HepG2 (cell line): ENCODE measurements around the gene SHROOM2. TPM values are rescaled to one million over a fixed set of nuclear protein-coding genes. Genes with fewer than 3 reads are reported as not detected.

ENCODE experiments used
- ATAC-seq: fragments of 200-7000 bp; cut with Tn5 transposase; 3 replicates; pipeline ENCODE4 v1.9.1; 2020; ENCODE audit warnings: mild to moderate bottlenecking, moderate library complexity
- BruUV-seq: library from RNA; stranded (reverse); fragments of 400-500 nt; replicated peaks from 2 replicates; lab custom pipeline; 2021; lab: Mats Ljungman, UMichigan
- CTCF ChIA-PET: fragments of 300-600 bp; formaldehyde crosslinking; extraction: SDS; loops from one replicate; lab custom pipeline; 2021; ENCODE audit warnings: low total read pairs, inconsistent platforms, low intra/inter-chr PET ratio; lab: Yijun Ruan, JAX
- POLR2A ChIA-PET: fragments of 350-600 bp; sonication (Branson Sonifier 250); formaldehyde crosslinking; loops from one replicate; lab custom pipeline; 2020; ENCODE audit warnings: antibody characterized with exemption, inconsistent platforms; lab: Yijun Ruan, JAX
- DNase-seq: peaks from one replicate; pipeline ENCODE4 v3.0.0-alpha.2; 2015; ENCODE audit warnings: low spot score
- FAIRE-seq: peaks from 3 replicates; lab custom pipeline; 2011; peaks lifted over from hg19 to GRCh38; lab: Jason Lieb, UNC
- H2AFZ ChIP-seq: one replicate; pipeline ENCODE4 v1.6.1; 2011; ENCODE audit warnings: low read length, inconsistent platforms
- H3K27ac ChIP-seq: fragments of 300-600 bp; 3 replicates; pipeline ENCODE4 v1.8.0; 2011; ENCODE audit warnings: mixed run types, mild to moderate bottlenecking, mixed read lengths, low read length, inconsistent platforms; ENCODE audit not compliant: insufficient read depth; ENCODE audit errors: extremely low read length
- H3K27me3 ChIP-seq, 2 experiments: fragments of 200-600 bp in 1 of 2; 2 replicates in 1 of 2; 3 replicates in 1 of 2; pipeline versions ENCODE4 v1.6.0 to v1.8.0; 2011; ENCODE audit warnings: low read length in 2 of 2, mild to moderate bottlenecking in 2 of 2, moderate library complexity in 2 of 2, inconsistent platforms in 1 of 2; ENCODE audit not compliant: insufficient read depth in 2 of 2, control insufficient read depth in 1 of 2
- H3K36me3 ChIP-seq, 2 experiments: fragments of 200-600 bp in 1 of 2; replicated peaks in 1 of 2; 2 replicates in 1 of 2; 3 replicates in 1 of 2; pipeline versions ENCODE4 v1.5.1 to v1.8.0; 2011; ENCODE audit warnings: low read length in 2 of 2, inconsistent platforms in 1 of 2; ENCODE audit not compliant: insufficient read depth in 2 of 2, control insufficient read depth in 1 of 2
- H3K4me1 ChIP-seq: 2 replicates; pipeline ENCODE4 v1.5.1; 2012; ENCODE audit warnings: low read length, inconsistent platforms; ENCODE audit not compliant: insufficient read depth
- H3K4me2 ChIP-seq: 2 replicates; pipeline ENCODE4 v1.6.0; 2011; ENCODE audit warnings: low read depth, low read length, inconsistent platforms
- H3K4me3 ChIP-seq, 3 experiments: fragments of 200-600 bp in 1 of 3; sonication (generic), shearing (Covaris generic) in 1 of 3; replicated peaks in 1 of 3; 2 replicates each; pipeline ENCODE4 v1.5.1; 2011 to 2016; ENCODE audit warnings: low read length in 3 of 3, inconsistent platforms in 2 of 3, low read depth in 2 of 3, mild to moderate bottlenecking in 2 of 3, control low read depth in 1 of 3, mixed read lengths in 1 of 3; ENCODE audit not compliant: insufficient read depth in 1 of 3
- H3K79me2 ChIP-seq: one replicate; pipeline ENCODE4 v1.6.1; 2011; ENCODE audit warnings: low read length, inconsistent platforms; ENCODE audit not compliant: insufficient read depth
- H3K9ac ChIP-seq: 2 replicates; pipeline ENCODE4 v1.6.0; 2011; ENCODE audit warnings: mild to moderate bottlenecking, low read depth, low read length, inconsistent platforms; ENCODE audit not compliant: insufficient read depth
- H3K9me3 ChIP-seq: 2 replicates; pipeline ENCODE4 v1.5.1; 2012; ENCODE audit warnings: mild to moderate bottlenecking, low read length
- H4K20me1 ChIP-seq: 2 replicates; pipeline ENCODE4 v1.6.0; 2011; ENCODE audit warnings: inconsistent platforms, mild to moderate bottlenecking, low read length, moderate library complexity; ENCODE audit not compliant: insufficient read depth
- BHLHE40 ChIP-seq: IDR thresholded peaks from 2 replicates; pipeline ENCODE4 v1.6.1; 2011; ENCODE audit warnings: low read length, improper control_type of control experiment
- NFKB2 ChIP-seq: sonication (generic); formaldehyde crosslinking; IDR thresholded peaks from 2 replicates; pipeline ENCODE4 v1.4.0; 2020; ENCODE audit warnings: missing genetic modification reagents, borderline replicate concordance
- SKI ChIP-seq: fragments of 450-650 bp; IDR thresholded peaks from one replicate; pipeline ENCODE4 v1.6.1; 2018; ENCODE audit warnings: mild to moderate bottlenecking; ENCODE audit not compliant: partially characterized antibody
- YY1 ChIP-seq: IDR thresholded peaks from 2 replicates; pipeline ENCODE4 v1.6.1; 2011; ENCODE audit warnings: low read length, low read depth, moderate library complexity, mild to moderate bottlenecking; ENCODE audit not compliant: insufficient read depth, insufficient replicate concordance
- ZFY ChIP-seq: sonication (generic); formaldehyde crosslinking; IDR thresholded peaks from 2 replicates; pipeline ENCODE4 v1.4.0; 2020; ENCODE audit warnings: missing genetic modification reagents
- ZNF546 ChIP-seq: sonication (generic); formaldehyde crosslinking; conservative IDR thresholded peaks from 2 replicates; pipeline ENCODE4 v1.8.1; 2023; ENCODE audit warnings: mild to moderate bottlenecking, missing genetic modification reagents
- ZNF572 ChIP-seq: sonication (generic); formaldehyde crosslinking; IDR thresholded peaks from 2 replicates; pipeline ENCODE4 v1.5.1; 2020; ENCODE audit warnings: mild to moderate bottlenecking, missing genetic modification reagents
- ZNF577 ChIP-seq: sonication (generic); formaldehyde crosslinking; IDR thresholded peaks from 2 replicates; pipeline ENCODE4 v1.4.0; 2020; ENCODE audit warnings: mild to moderate bottlenecking, low read depth, missing genetic modification reagents, borderline replicate concordance
- ZNF609 ChIP-seq: sonication (generic); formaldehyde crosslinking; IDR thresholded peaks from 2 replicates; pipeline ENCODE4 v1.4.0; 2020; ENCODE audit warnings: mild to moderate bottlenecking, missing genetic modification reagents, borderline replicate concordance
- ZNF780A ChIP-seq: sonication (generic); formaldehyde crosslinking; IDR thresholded peaks from 2 replicates; pipeline ENCODE4 v1.8.0; 2022; ENCODE audit warnings: mild to moderate bottlenecking, missing genetic modification reagents, moderate library complexity
- WGBS: methylation state at CpG from one replicate; pipeline ENCODE4 v1.1.6; 2017; ENCODE audit warnings: low lambda C conversion rate; 5-methylcytosine and 5-hydroxymethylcytosine counted together
- in situ Hi-C: cut with HindIII; loops from 2 replicates; pipeline ENCODE4 v1.10.0; 2017; ENCODE audit warnings: low pct_unique_long_range_greater_than_20kb; ENCODE audit not compliant: extremely low pct_ligation_motif_present
- intact Hi-C: fragments of 100-400 bp; cut with micrococcal nuclease; formaldehyde crosslinking; loops from one replicate; pipeline ENCODE4 v1.10.0; 2022; ENCODE audit not compliant: unreplicated experiment
- polyA plus RNA-seq, 8 experiments: library from polyadenylated mRNA; depleted of rRNA in 3 of 8; stranded (reverse) in 7 of 8; unstranded in 1 of 8; fragments of >200 nt; fragmentation: Illumina TruSeq in 4 of 8; extraction: Trizol in 4 of 8; gene quantifications; 2 replicates each; pipeline versions ENCODE4 v1.2.1 to v1.2.3, GENCODE V29; 2011 to 2016; ENCODE audit warnings: low read depth in 4 of 8, missing spikeins in 1 of 8, mixed read lengths in 1 of 8; ENCODE audit not compliant: insufficient read depth in 1 of 8
- total RNA-seq, 5 experiments: library from RNA; depleted of rRNA; stranded (reverse); fragments of >200 nt; fragmentation: Illumina TruSeq; extraction: Trizol; gene quantifications; 2 replicates each; pipeline ENCODE4 v1.2.3, GENCODE V29; 2016; ENCODE audit warnings: low read depth in 1 of 5
- TF ChIP-seq, protein P1 (sequence below): sonication (generic); formaldehyde crosslinking; IDR thresholded peaks from 2 replicates; pipeline ENCODE4 v1.5.0; 2020; ENCODE audit warnings: missing genetic modification reagents

The SHROOM2 gene
- total and polyA plus RNA-seq, 2 of the 13 experiments (the other 11 are each of a cell fraction or from before 2014, with no cell fraction given) = 0.92 to 1.4 TPM

- no peak overlapping the region for H2AFZ ChIP-seq
- no peaks in the 10 kb centered on the region for H3K79me2 ChIP-seq
- POLR2A ChIA-PET = interaction anchor here (1.0 kb wide), 1 partner anchor 12 kb away, joined by 3 read pairs; the partner anchor contains the start of gene SHROOM2
- in situ Hi-C loops = no loop called here
- H3K9me3 ChIP-seq = peaks cover 5% of the 10 kb centered on the region; the same call in 1 of the 2 replicates
- H3K4me2 ChIP-seq = peak overlapping the region; percentile 18; the same call in 1 of the 2 replicates
- CTCF ChIA-PET = no interaction called here
- DNase-seq (no peak), FAIRE-seq (peak; percentile 74), ATAC-seq (peak; percentile 74)
- H3K4me3 ChIP-seq = no peak overlapping the region
- H3K27me3 ChIP-seq = no peaks in the 10 kb centered on the region
- no peaks in the 10 kb centered on the region for H4K20me1 ChIP-seq
- TF ChIP-seq SKI (no peak), NFKB2 (CRISPR knock-in tag) (no peak), ZNF572 (CRISPR knock-in tag) (no peak)
- TF ChIP-seq, all 625 proteins: peak for 0
- intact Hi-C loops = no loop called here
- H3K36me3 ChIP-seq = no peaks in the 10 kb centered on the region
- no TSS peak for BruUV-seq
- 70% methylated on average over 11 of the region's 11 CpGs for WGBS
- no peak overlapping the region for H3K9ac ChIP-seq
- 0 out of 2 replicates have a peak, but pooled peaks cover 8% of the 10 kb centered on the region for H3K4me1 ChIP-seq
- H3K27ac ChIP-seq = no peak overlapping the region
Measured at GRCh38 chrX:9797384-9798360, 11.4 kb downstream of the SHROOM2 start.

- Histone ChIP-seq H2AFZ (no peak overlapping the region), H3K4me3 (no peak overlapping the region), H3K4me2 (no peak overlapping the region), H3K27me3 (no peaks in the 10 kb centered on the region), H4K20me1 (no peaks in the 10 kb centered on the region), H3K9ac (no peak overlapping the region), H3K27ac (no peak overlapping the region), H3K9me3 (peaks cover 5% of the 10 kb centered on the region; the same call in 1 of the 2 replicates), H3K36me3 (no peaks in the 10 kb centered on the region), H3K79me2 (no peaks in the 10 kb centered on the region), H3K4me1 (peaks cover 12% of the 10 kb centered on the region)
- CTCF ChIA-PET = no interaction called here
- no peak for ATAC-seq
- no peak for DNase-seq
- intact Hi-C loops (no loop called here), in situ Hi-C loops (no loop called here)
- FAIRE-seq = no peak
- POLR2A ChIA-PET = no interaction called here
- WGBS = 100% methylated on average over 4 of the region's 4 CpGs
- no TSS peak for BruUV-seq
- no peak for TF ChIP-seq BHLHE40
- TF ChIP-seq ZNF546 (CRISPR knock-in tag) = no peak
- no peak for TF ChIP-seq ZNF780A (CRISPR knock-in tag)
- no peak for TF ChIP-seq ZNF577 (CRISPR knock-in tag)
- no peak for TF ChIP-seq ZNF609 (CRISPR knock-in tag)
- no peak for TF ChIP-seq ZNF572 (CRISPR knock-in tag)
- TF ChIP-seq ZFY (CRISPR knock-in tag) = no peak
- TF ChIP-seq, protein P1, sequence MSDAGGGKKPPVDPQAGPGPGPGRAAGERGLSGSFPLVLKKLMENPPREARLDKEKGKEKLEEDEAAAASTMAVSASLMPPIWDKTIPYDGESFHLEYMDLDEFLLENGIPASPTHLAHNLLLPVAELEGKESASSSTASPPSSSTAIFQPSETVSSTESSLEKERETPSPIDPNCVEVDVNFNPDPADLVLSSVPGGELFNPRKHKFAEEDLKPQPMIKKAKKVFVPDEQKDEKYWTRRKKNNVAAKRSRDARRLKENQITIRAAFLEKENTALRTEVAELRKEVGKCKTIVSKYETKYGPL (CRISPR knock-in tag) = no peak
- TF ChIP-seq YY1 = no peak
Measured at GRCh38 chrX:9802737-9803136, 16.5 kb downstream of the SHROOM2 start.
